Activated B cell treated with CpG ODN at 0.5 μM for 24 hours (primary cell): ENCODE data around the gene TOP2A. TPM values are rescaled to one million over a fixed set of nuclear protein-coding genes. Genes with fewer than 3 reads are reported as not detected.

ENCODE experiments used
- ATAC-seq: fragments of 200-7000 bp; cut with Tn5 transposase; one replicate; pipeline ENCODE4 v1.10.0; 2021; ENCODE audit warnings: low read depth, mild to moderate bottlenecking, moderate library complexity
- CTCF ChIA-PET: fragments of 350-600 bp; sonication (Branson Sonifier 250); formaldehyde crosslinking; loops from one replicate; lab custom pipeline; 2021; ENCODE audit warnings: antibody characterized with exemption; lab: Charles Lee
- POLR2A ChIA-PET: fragments of 350-600 bp; sonication (Branson Sonifier 250); formaldehyde crosslinking; loops from one replicate; lab custom pipeline; 2021; ENCODE audit warnings: antibody characterized with exemption; lab: Charles Lee
- DNase-seq: peaks from one replicate; pipeline ENCODE4 v3.0.0; 2022
- H3K27ac Mint-ChIP-seq: one replicate; pipeline ENCODE4 v1.8.0; 2020; ENCODE audit warnings: mixed read lengths
- H3K27me3 Mint-ChIP-seq: one replicate; pipeline ENCODE4 v1.8.0; 2021; ENCODE audit warnings: mixed read lengths
- H3K36me3 Mint-ChIP-seq: one replicate; pipeline ENCODE4 v1.8.0; 2021; ENCODE audit warnings: low read depth, mixed read lengths
- H3K4me1 Mint-ChIP-seq: one replicate; pipeline ENCODE4 v1.8.0; 2021; ENCODE audit warnings: mixed read lengths
- H3K4me3 Mint-ChIP-seq: one replicate; pipeline ENCODE4 v1.8.0; 2020; ENCODE audit warnings: mild to moderate bottlenecking, mixed read lengths
- H3K9me3 Mint-ChIP-seq: one replicate; pipeline ENCODE4 v1.8.0; 2020; ENCODE audit warnings: mixed read lengths
- CTCF ChIP-seq: fragments of 200-600 bp; IDR thresholded peaks from one replicate; pipeline ENCODE4 v1.8.0; 2022; ENCODE audit warnings: antibody characterized with exemption, mild to moderate bottlenecking
- intact Hi-C: fragments of 100-400 bp; cut with micrococcal nuclease; formaldehyde crosslinking; loops from one replicate; pipeline ENCODE4 v1.15.1; 2024
- total RNA-seq: library from RNA; stranded (reverse); gene quantifications from 2 replicates; pipeline ENCODE4 v1.2.3, GENCODE V29; 2022

TOP2A gene
- total RNA-seq, 1 donor from 2014 or later = 6.6 TPM

- POLR2A ChIA-PET = interaction anchor here (0.6 to 7.6 kb wide), 14 partner anchors 11 to 207 kb away, joined by 3 to 96 read pairs (median 5); partner anchors contain the start of gene RARA
- no peaks in the 10 kb centered on the region for H3K27me3 Mint-ChIP-seq
Observed at GRCh38 chr17:40340880-40341807, 76.6 kb downstream of the TOP2A start.

GRCh38 chr17:40340327-40340726 lies 77.4 kb downstream of the TOP2A start:
- Mint-ChIP-seq H3K36me3 (peaks cover 25% of the 10 kb centered on the region), H3K27ac (peak overlapping the region; percentile 42), H3K4me3 (peak overlapping the region; percentile 85), H3K9me3 (no peaks in the 10 kb centered on the region), H3K27me3 (no peaks in the 10 kb centered on the region), H3K4me1 (peaks cover 69% of the 10 kb centered on the region)
- no peak for TF ChIP-seq CTCF
- CTCF ChIA-PET = interaction anchor here (1.4 to 5.7 kb wide), 3 partner anchors 13 to 37 kb away, joined by 8 to 36 read pairs (median 18); no protein-coding TSS in a partner anchor
- DNase-seq (no peak), ATAC-seq (no peak)
- POLR2A ChIA-PET = interaction anchor here (0.7 to 7.6 kb wide), 5 partner anchors 10 to 35 kb away, joined by 3 to 96 read pairs (median 6); partner anchors contain the start of gene RARA
- intact Hi-C loops = no loop called here

More at GRCh38 chr17:40340880-40341807, 76.6 kb downstream of the TOP2A start:
- intact Hi-C loops = loop anchor here (1.0 kb wide), 4 partner anchors 14 to 38 kb away; no protein-coding TSS in a partner anchor
- ATAC-seq = peak; percentile 83
- peaks cover 77% of the 10 kb centered on the region for H3K4me1 Mint-ChIP-seq
- CTCF ChIA-PET = interaction anchor here (0.6 to 5.7 kb wide), 10 partner anchors 14 to 38 kb away, joined by 3 to 36 read pairs (median 4); no protein-coding TSS in a partner anchor
- peak overlapping the region; percentile 85 for H3K4me3 Mint-ChIP-seq
- H3K27ac Mint-ChIP-seq = peak overlapping the region; percentile 81
- no peak for TF ChIP-seq CTCF
- H3K36me3 Mint-ChIP-seq = peaks cover 25% of the 10 kb centered on the region
- peak; percentile 82 for DNase-seq
- no peaks in the 10 kb centered on the region for H3K9me3 Mint-ChIP-seq

- TF ChIP-seq CTCF = no peak
- ATAC-seq = no peak
- H3K9me3 Mint-ChIP-seq = no peaks in the 10 kb centered on the region
- ChIA-PET POLR2A (interaction anchor here (0.6 to 7.6 kb wide), 7 partner anchors 10 to 1349 kb away, joined by 3 to 96 read pairs (median 5); partner anchors contain the start of genes EIF1 and SMARCE1), CTCF (interaction anchor here (5.7 kb wide), 1 partner anchor 36 kb away, joined by 36 read pairs; no protein-coding TSS in a partner anchor)
- H3K36me3 Mint-ChIP-seq = peaks cover 31% of the 10 kb centered on the region
- DNase-seq = no peak
- intact Hi-C loops = no loop called here
- no peak overlapping the region for H3K4me3 Mint-ChIP-seq
- peaks cover 69% of the 10 kb centered on the region for H3K4me1 Mint-ChIP-seq
- H3K27me3 Mint-ChIP-seq = no peaks in the 10 kb centered on the region
- H3K27ac Mint-ChIP-seq = peak overlapping the region; percentile 27
Observed at GRCh38 chr17:40338941-40339649, 78.6 kb downstream of the TOP2A start.

Other genes with a start within 250 kb of the TOP2A start
- gene RAPGEFL1, start 240.4 kb downstream of the TOP2A start, total RNA-seq = 4.9 and 7.0 TPM in 2 replicates
- gene WIPF2, start 198.6 kb downstream of the TOP2A start, total RNA-seq = 28.4 and 32.9 TPM in 2 replicates
- 9.2 and 9.7 TPM in 2 replicates for gene CDC6, start 130.0 kb downstream of the TOP2A start, total RNA-seq
- gene RARA, start 108.7 kb downstream of the TOP2A start, total RNA-seq = 71.2 and 72.5 TPM in 2 replicates
- gene GJD3, start 53.2 kb downstream of the TOP2A start, total RNA-seq = not detected in 2 replicates
- 17.2 and 18.0 TPM in 2 replicates for gene IGFBP4, start 25.6 kb upstream of the TOP2A start, total RNA-seq
- 0.18 TPM in 1 of 2 replicates, not detected in the other for gene TNS4, start 83.7 kb upstream of the TOP2A start, total RNA-seq
- 572 and 573 TPM in 2 replicates for gene CCR7, start 147.6 kb upstream of the TOP2A start, total RNA-seq
- gene SMARCE1, start 229.9 kb upstream of the TOP2A start, total RNA-seq = 140 TPM in 2 replicates
- not detected in 2 replicates for gene KRT222, start 247.3 kb upstream of the TOP2A start, total RNA-seq